GM12878 (cell line): Measurements from ENCODE around the gene MSMB. TPM values are rescaled to one million over a fixed set of nuclear protein-coding genes. Genes with fewer than 3 reads are reported as not detected.

Experiments
- ATAC-seq: fragments of 200-7000 bp; cut with Tn5 transposase; 3 replicates; pipeline ENCODE4 v1.9.1; 2020; ENCODE audit warnings: mild to moderate bottlenecking, moderate library complexity
- BruUV-seq: library from RNA; stranded (reverse); fragments of 400-500 nt; replicated peaks from 2 replicates; lab custom pipeline; 2021; lab: Mats Ljungman, UMichigan
- CTCF ChIA-PET: fragments of 300-600 bp; sonication (Branson Sonifier 250); formaldehyde crosslinking; extraction: SDS; loops from one replicate; lab custom pipeline; 2021; ENCODE audit warnings: inconsistent platforms; lab: Yijun Ruan, JAX
- POLR2A ChIA-PET: fragments of 350-600 bp; formaldehyde crosslinking; extraction: SDS; loops from one replicate; lab custom pipeline; 2021; ENCODE audit warnings: inconsistent platforms; lab: Charles Lee
- RAD21 ChIA-PET: fragments of 300-600 bp; sonication (Branson Sonifier 250); formaldehyde crosslinking; loops from one replicate; lab custom pipeline; 2023; ENCODE audit warnings: antibody characterized with exemption; ENCODE audit not compliant: unreplicated experiment; lab: Charles Lee
- SMC1A ChIA-PET: fragments of 300-600 bp; sonication (Branson Sonifier 250); formaldehyde crosslinking; loops from one replicate; lab custom pipeline; 2023; ENCODE audit not compliant: unreplicated experiment, uncharacterized antibody; lab: Charles Lee
- DNase-seq: peaks from one replicate; pipeline ENCODE4 v3.0.0-alpha.2; 2011; ENCODE audit warnings: low read depth, low spot score
- FAIRE-seq: peaks from 3 replicates; lab custom pipeline; 2011; peaks lifted over from hg19 to GRCh38; lab: Jason Lieb, UNC
- H2AFZ ChIP-seq: 2 replicates; pipeline ENCODE4 v1.6.0; 2011; ENCODE audit warnings: low read depth, low read length, control low read depth; ENCODE audit not compliant: control insufficient read depth
- H3K27ac ChIP-seq: 2 replicates; pipeline ENCODE4 v1.5.1; 2011; ENCODE audit warnings: control low read depth; ENCODE audit not compliant: control insufficient read depth, insufficient read depth
- H3K27me3 ChIP-seq, 2 experiments: replicated peaks in 1 of 2; 2 replicates each; pipeline versions ENCODE4 v1.6.0 to v1.6.1; 2011; ENCODE audit warnings: low read length in 1 of 2; ENCODE audit not compliant: control insufficient read depth in 2 of 2, insufficient read depth in 2 of 2
- H3K36me3 ChIP-seq, 2 experiments: 2 replicates each; pipeline ENCODE4 v1.5.1; 2011; ENCODE audit warnings: low read length in 1 of 2; ENCODE audit not compliant: control insufficient read depth in 2 of 2, insufficient read depth in 2 of 2
- H3K4me1 ChIP-seq: 2 replicates; pipeline ENCODE4 v1.6.1; 2011; ENCODE audit warnings: mild to moderate bottlenecking, low read length, moderate library complexity, mixed read lengths; ENCODE audit not compliant: control insufficient read depth, insufficient read depth
- H3K4me2 ChIP-seq: 2 replicates; pipeline ENCODE4 v1.6.0; 2011; ENCODE audit warnings: control low read depth; ENCODE audit not compliant: control insufficient read depth, insufficient read depth
- H3K4me3 ChIP-seq: fragments of 200-600 bp; sonication (generic); 2 replicates; pipeline ENCODE4 v1.5.1; 2016
- H3K79me2 ChIP-seq: 2 replicates; pipeline ENCODE4 v1.6.0; 2011; ENCODE audit warnings: low read length; ENCODE audit not compliant: control insufficient read depth, insufficient read depth
- H3K9ac ChIP-seq: 2 replicates; pipeline ENCODE4 v1.8.0; 2011; ENCODE audit warnings: low read length, control low read depth, mixed read lengths; ENCODE audit not compliant: control insufficient read depth, insufficient read depth
- H3K9me3 ChIP-seq: replicated peaks from 3 replicates; pipeline ENCODE4 v1.5.1; 2011; ENCODE audit warnings: mild to moderate bottlenecking, low read length; ENCODE audit not compliant: control insufficient read depth, insufficient read depth
- H4K20me1 ChIP-seq: 2 replicates; pipeline ENCODE4 v1.6.0; 2011; ENCODE audit not compliant: control insufficient read depth, insufficient read depth
- CBFB ChIP-seq: IDR thresholded peaks from 2 replicates; pipeline ENCODE4 v1.6.1; 2016; ENCODE audit warnings: antibody characterized with exemption, low read depth
- CBX5 ChIP-seq: sonication (generic); IDR thresholded peaks from 2 replicates; pipeline ENCODE4 v1.6.1; 2016; ENCODE audit warnings: low read depth, moderate library complexity, mild to moderate bottlenecking, inconsistent platforms
- EZH2 ChIP-seq: IDR thresholded peaks from 2 replicates; pipeline ENCODE4 v1.6.1; 2012; ENCODE audit warnings: low read depth, mild to moderate bottlenecking, control low read depth, inconsistent platforms, low read length, borderline replicate concordance; ENCODE audit not compliant: control insufficient read depth
- NR2C1 ChIP-seq: fragments of 450-650 bp; IDR thresholded peaks from 2 replicates; pipeline ENCODE4 v1.6.1; 2017; ENCODE audit warnings: antibody characterized with exemption, mild to moderate bottlenecking, moderate library complexity
- NR2C2 ChIP-seq: IDR thresholded peaks from 2 replicates; pipeline ENCODE4 v1.6.1; 2011; ENCODE audit warnings: borderline replicate concordance, low read depth; ENCODE audit not compliant: control insufficient read depth, insufficient read length
- SRF ChIP-seq, 2 experiments: IDR thresholded peaks; 2 replicates each; pipeline ENCODE4 v1.6.1; 2011; ENCODE audit warnings: low read depth in 2 of 2, low read length in 2 of 2, mild to moderate bottlenecking in 1 of 2, moderate library complexity in 1 of 2
- STAT1 ChIP-seq: fragments of 450-650 bp; conservative IDR thresholded peaks from 2 replicates; pipeline ENCODE4 v1.6.1; 2014; ENCODE audit warnings: antibody characterized with exemption, mild to moderate bottlenecking
- ZNF24 ChIP-seq: fragments of 450-650 bp; IDR thresholded peaks from 2 replicates; pipeline ENCODE4 v1.6.1; 2017; ENCODE audit warnings: antibody characterized with exemption, mild to moderate bottlenecking
- ZSCAN29 ChIP-seq: fragments of 450-650 bp; IDR thresholded peaks from 2 replicates; pipeline ENCODE4 v1.6.1; 2017; ENCODE audit warnings: mild to moderate bottlenecking, moderate library complexity
- in situ Hi-C: fragments of 300-500 bp; cut with MboI; formaldehyde crosslinking; loops from 9 replicates; pipeline ENCODE4 v1.14.3; 2018; ENCODE audit warnings: mixed read lengths
- intact Hi-C: fragments of 100-400 bp; cut with micrococcal nuclease; formaldehyde crosslinking; loops from one replicate; pipeline ENCODE4 v1.14.2; 2022; ENCODE audit not compliant: unreplicated experiment
- polyA plus RNA-seq, 11 experiments: library from polyadenylated mRNA; depleted of rRNA in 4 of 11; unstranded in 6 of 11; stranded (reverse) in 5 of 11; fragments of >200 nt; fragmentation: Nextera tagmentation in 4 of 11; fragmentation: Illumina TruSeq in 1 of 11; extraction: Ambion mirVana in 4 of 11; extraction: Trizol in 1 of 11; gene quantifications; 1 replicate in 1 of 11; 2 replicates in 10 of 11; pipeline versions ENCODE4 v1.2.1 to v1.2.3, GENCODE V29; 2011 to 2016; ENCODE audit warnings: inconsistent platforms in 2 of 11, missing spikeins in 2 of 11, low read depth in 1 of 11
- total RNA-seq, 4 experiments: library from RNA; depleted of rRNA in 3 of 4; stranded (reverse); fragments of >200 nt in 3 of 4; fragmentation: Illumina TruSeq in 1 of 4; extraction: Trizol in 1 of 4; gene quantifications; 2 replicates each; pipeline versions ENCODE4 v1.2.1 to v1.2.3, GENCODE V29; 2013 to 2021
- TF ChIP-seq, protein P1 (sequence below): IDR thresholded peaks from 2 replicates; pipeline ENCODE4 v1.6.1; 2011; ENCODE audit warnings: low read depth, mild to moderate bottlenecking, low read length, moderate library complexity, borderline replicate concordance; ENCODE audit errors: extremely low read depth
- TF ChIP-seq, protein P2 (sequence below): fragments of 450-650 bp; IDR thresholded peaks from 2 replicates; pipeline ENCODE4 v1.6.1; 2018; ENCODE audit warnings: borderline replicate concordance, mild to moderate bottlenecking; ENCODE audit not compliant: partially characterized antibody
- TF ChIP-seq, protein P3 (sequence below): IDR thresholded peaks from 2 replicates; pipeline ENCODE4 v1.6.1; 2011; ENCODE audit warnings: borderline replicate concordance, low read depth, mild to moderate bottlenecking, moderate library complexity, low read length; ENCODE audit not compliant: insufficient read depth, poor library complexity, severe bottlenecking
- TF ChIP-seq, protein P4 (sequence below): fragments of 450-650 bp; formaldehyde crosslinking; IDR thresholded peaks from 2 replicates; pipeline ENCODE4 v1.4.0; 2020; ENCODE audit warnings: mild to moderate bottlenecking, moderate library complexity

MSMB gene
- total and polyA plus RNA-seq, 10 of the 15 experiments (the other 5 are each of a cell fraction or from before 2014, with no cell fraction given) = not detected

DNA sequence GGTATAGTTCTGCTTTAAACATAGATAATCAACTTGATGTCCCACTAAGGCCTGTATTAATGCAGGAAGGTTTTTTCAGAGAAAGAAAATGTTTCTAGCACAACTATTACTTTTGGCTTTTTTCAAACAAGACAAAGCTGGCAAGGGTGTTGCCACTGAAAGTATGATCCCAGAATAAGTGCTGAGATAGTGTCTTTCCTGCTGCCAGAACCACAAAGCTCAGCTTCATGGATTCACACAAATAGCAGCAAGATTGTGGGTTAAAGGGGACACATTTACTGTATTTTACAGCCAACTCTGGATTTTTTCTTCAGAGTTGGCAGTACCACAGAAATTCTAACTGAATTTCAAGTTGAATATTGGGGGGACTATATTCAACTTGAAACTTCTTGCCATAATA lies 20.0 kb downstream of the MSMB start:
- Histone ChIP-seq H3K9ac (no peak overlapping the region), H3K4me1 (peaks cover 5% of the 10 kb centered on the region), H3K4me2 (no peak overlapping the region), H4K20me1 (no peaks in the 10 kb centered on the region; the same call in 1 of the 2 replicates), H3K27ac (no peak overlapping the region), H3K27me3 (no peaks in the 10 kb centered on the region), H3K79me2 (peaks cover 86% of the 10 kb centered on the region), H3K9me3 (no peaks in the 10 kb centered on the region), H3K36me3 (0 out of 4 replicates have a peak, but pooled peaks cover 0 to 3% of the 10 kb centered on the region in 2 experiments), H3K4me3 (no peak overlapping the region), H2AFZ (no peak overlapping the region)
- RAD21 ChIA-PET = interaction anchor here (0.7 to 1.5 kb wide), 3 partner anchors 9 to 773 kb away, joined by 3 to 4 read pairs (median 3); no protein-coding TSS in a partner anchor
- in situ Hi-C loops = loop anchor here (5.0 to 10.0 kb wide), 3 partner anchors 564 to 1021 kb away; partner anchors contain the start of gene ZNF22
- CTCF ChIA-PET = interaction anchor here (0.7 to 4.5 kb wide), 6 partner anchors 8 to 561 kb away, joined by 3 to 60 read pairs (median 4); no protein-coding TSS in a partner anchor
- FAIRE-seq = no peak
- POLR2A ChIA-PET = no interaction called here
- DNase-seq = no peak
- intact Hi-C loops = loop anchor here (10.0 kb wide), 1 partner anchor 561 kb away; no protein-coding TSS in a partner anchor
- BruUV-seq = no TSS peak
- SMC1A ChIA-PET = interaction anchor here (1.0 to 2.1 kb wide), 6 partner anchors 10 to 776 kb away, joined by 3 to 7 read pairs (median 4); no protein-coding TSS in a partner anchor
- ATAC-seq = no peak
- TF ChIP-seq EZH2 (no peak), STAT1 (no peak), ZSCAN29 (no peak), CBFB (no peak), CBX5 (no peak), SRF (IDR thresholded peaks at IDR 0.05; ENCODE audit: low read depth in 2 of 2, low read length in 2 of 2) (no peak), NR2C1 (no peak), ZNF24 (no peak), NR2C2 (no peak)
- TF ChIP-seq, protein P1, sequence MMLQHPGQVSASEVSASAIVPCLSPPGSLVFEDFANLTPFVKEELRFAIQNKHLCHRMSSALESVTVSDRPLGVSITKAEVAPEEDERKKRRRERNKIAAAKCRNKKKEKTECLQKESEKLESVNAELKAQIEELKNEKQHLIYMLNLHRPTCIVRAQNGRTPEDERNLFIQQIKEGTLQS = no peak
- TF ChIP-seq, protein P2, sequence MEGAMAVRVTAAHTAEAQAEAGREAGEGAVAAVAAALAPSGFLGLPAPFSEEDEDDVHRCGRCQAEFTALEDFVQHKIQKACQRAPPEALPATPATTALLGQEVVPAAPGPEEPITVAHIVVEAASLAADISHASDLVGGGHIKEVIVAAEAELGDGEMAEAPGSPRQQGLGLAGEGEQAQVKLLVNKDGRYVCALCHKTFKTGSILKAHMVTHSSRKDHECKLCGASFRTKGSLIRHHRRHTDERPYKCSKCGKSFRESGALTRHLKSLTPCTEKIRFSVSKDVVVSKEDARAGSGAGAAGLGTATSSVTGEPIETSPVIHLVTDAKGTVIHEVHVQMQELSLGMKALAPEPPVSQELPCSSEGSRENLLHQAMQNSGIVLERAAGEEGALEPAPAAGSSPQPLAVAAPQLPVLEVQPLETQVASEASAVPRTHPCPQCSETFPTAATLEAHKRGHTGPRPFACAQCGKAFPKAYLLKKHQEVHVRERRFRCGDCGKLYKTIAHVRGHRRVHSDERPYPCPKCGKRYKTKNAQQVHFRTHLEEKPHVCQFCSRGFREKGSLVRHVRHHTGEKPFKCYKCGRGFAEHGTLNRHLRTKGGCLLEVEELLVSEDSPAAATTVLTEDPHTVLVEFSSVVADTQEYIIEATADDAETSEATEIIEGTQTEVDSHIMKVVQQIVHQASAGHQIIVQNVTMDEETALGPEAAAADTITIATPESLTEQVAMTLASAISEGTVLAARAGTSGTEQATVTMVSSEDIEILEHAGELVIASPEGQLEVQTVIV = no peak
- TF ChIP-seq, protein P3, sequence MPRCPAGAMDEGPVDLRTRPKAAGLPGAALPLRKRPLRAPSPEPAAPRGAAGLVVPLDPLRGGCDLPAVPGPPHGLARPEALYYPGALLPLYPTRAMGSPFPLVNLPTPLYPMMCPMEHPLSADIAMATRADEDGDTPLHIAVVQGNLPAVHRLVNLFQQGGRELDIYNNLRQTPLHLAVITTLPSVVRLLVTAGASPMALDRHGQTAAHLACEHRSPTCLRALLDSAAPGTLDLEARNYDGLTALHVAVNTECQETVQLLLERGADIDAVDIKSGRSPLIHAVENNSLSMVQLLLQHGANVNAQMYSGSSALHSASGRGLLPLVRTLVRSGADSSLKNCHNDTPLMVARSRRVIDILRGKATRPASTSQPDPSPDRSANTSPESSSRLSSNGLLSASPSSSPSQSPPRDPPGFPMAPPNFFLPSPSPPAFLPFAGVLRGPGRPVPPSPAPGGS = no peak
- TF ChIP-seq, protein P4, sequence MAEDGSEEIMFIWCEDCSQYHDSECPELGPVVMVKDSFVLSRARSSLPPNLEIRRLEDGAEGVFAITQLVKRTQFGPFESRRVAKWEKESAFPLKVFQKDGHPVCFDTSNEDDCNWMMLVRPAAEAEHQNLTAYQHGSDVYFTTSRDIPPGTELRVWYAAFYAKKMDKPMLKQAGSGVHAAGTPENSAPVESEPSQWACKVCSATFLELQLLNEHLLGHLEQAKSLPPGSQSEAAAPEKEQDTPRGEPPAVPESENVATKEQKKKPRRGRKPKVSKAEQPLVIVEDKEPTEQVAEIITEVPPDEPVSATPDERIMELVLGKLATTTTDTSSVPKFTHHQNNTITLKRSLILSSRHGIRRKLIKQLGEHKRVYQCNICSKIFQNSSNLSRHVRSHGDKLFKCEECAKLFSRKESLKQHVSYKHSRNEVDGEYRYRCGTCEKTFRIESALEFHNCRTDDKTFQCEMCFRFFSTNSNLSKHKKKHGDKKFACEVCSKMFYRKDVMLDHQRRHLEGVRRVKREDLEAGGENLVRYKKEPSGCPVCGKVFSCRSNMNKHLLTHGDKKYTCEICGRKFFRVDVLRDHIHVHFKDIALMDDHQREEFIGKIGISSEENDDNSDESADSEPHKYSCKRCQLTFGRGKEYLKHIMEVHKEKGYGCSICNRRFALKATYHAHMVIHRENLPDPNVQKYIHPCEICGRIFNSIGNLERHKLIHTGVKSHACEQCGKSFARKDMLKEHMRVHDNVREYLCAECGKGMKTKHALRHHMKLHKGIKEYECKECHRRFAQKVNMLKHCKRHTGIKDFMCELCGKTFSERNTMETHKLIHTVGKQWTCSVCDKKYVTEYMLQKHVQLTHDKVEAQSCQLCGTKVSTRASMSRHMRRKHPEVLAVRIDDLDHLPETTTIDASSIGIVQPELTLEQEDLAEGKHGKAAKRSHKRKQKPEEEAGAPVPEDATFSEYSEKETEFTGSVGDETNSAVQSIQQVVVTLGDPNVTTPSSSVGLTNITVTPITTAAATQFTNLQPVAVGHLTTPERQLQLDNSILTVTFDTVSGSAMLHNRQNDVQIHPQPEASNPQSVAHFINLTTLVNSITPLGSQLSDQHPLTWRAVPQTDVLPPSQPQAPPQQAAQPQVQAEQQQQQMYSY (CRISPR knock-in tag) = no peak
